RWPE2 (cell line): ENCODE measurements around the gene MFSD6L.

Source experiments
- ATAC-seq: fragments of 200-7000 bp; cut with Tn5 transposase; 3 replicates; pipeline ENCODE4 v1.9.1; 2021; ENCODE audit warnings: low read depth
- DNase-seq: peaks from one replicate; pipeline ENCODE4 v3.0.0-alpha.2; 2020; ENCODE audit warnings: low spot score
- H3K27ac ChIP-seq: fragments of 450-650 bp; 2 replicates; pipeline ENCODE4 v1.5.1; 2017; ENCODE audit warnings: mild to moderate bottlenecking; ENCODE audit not compliant: poor library complexity, severe bottlenecking
- H3K27me3 ChIP-seq: fragments of 250-450 bp; sonication (Bioruptor Pico); 2 replicates; pipeline ENCODE4 v1.5.1; 2021; ENCODE audit warnings: mild to moderate bottlenecking, moderate library complexity; ENCODE audit not compliant: insufficient read depth, poor library complexity, severe bottlenecking
- H3K36me3 ChIP-seq: fragments of 250-450 bp; sonication (Bioruptor Pico); 2 replicates; pipeline ENCODE4 v1.5.1; 2020; ENCODE audit warnings: low read depth, mild to moderate bottlenecking, moderate library complexity
- H3K4me1 ChIP-seq: fragments of 250-450 bp; sonication (Bioruptor Pico); 2 replicates; pipeline ENCODE4 v1.5.1; 2021; ENCODE audit warnings: mild to moderate bottlenecking, moderate library complexity; ENCODE audit not compliant: insufficient read depth, poor library complexity, severe bottlenecking
- H3K4me3 ChIP-seq: fragments of 250-450 bp; sonication (Bioruptor Pico); 2 replicates; pipeline ENCODE4 v1.5.1; 2021; ENCODE audit warnings: mild to moderate bottlenecking, moderate library complexity; ENCODE audit not compliant: severe bottlenecking
- H3K9me3 ChIP-seq: fragments of 250-450 bp; sonication (Bioruptor Pico); 2 replicates; pipeline ENCODE4 v1.5.1; 2021; ENCODE audit warnings: mild to moderate bottlenecking, moderate library complexity; ENCODE audit not compliant: severe bottlenecking
- TF ChIP-seq, protein P1 (sequence below): fragments of 450-650 bp; IDR thresholded peaks from one replicate; pipeline ENCODE4 v1.5.1; 2017; ENCODE audit warnings: mild to moderate bottlenecking, moderate library complexity; ENCODE audit not compliant: poor library complexity, severe bottlenecking

The MFSD6L gene

DNA sequence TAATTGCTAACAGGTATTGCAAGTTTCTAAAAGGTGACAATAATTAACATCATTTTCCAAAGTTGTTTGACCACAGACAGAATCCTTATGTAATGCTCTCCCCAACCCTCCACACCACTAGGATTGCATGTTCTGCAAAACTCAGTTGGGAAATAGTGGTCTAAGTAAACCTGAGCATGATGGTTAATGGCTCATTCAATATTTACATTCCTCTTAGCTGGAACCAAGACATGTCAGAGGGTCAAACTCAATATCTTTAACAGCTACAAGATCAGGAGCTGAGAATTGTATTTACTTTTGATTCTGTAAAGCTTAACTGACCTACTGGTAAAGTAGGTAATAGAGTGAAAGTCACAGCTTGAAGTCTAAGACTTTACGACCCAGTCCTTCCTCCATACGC lies 10.2 kb downstream of the MFSD6L start:
- TF ChIP-seq, protein P1, sequence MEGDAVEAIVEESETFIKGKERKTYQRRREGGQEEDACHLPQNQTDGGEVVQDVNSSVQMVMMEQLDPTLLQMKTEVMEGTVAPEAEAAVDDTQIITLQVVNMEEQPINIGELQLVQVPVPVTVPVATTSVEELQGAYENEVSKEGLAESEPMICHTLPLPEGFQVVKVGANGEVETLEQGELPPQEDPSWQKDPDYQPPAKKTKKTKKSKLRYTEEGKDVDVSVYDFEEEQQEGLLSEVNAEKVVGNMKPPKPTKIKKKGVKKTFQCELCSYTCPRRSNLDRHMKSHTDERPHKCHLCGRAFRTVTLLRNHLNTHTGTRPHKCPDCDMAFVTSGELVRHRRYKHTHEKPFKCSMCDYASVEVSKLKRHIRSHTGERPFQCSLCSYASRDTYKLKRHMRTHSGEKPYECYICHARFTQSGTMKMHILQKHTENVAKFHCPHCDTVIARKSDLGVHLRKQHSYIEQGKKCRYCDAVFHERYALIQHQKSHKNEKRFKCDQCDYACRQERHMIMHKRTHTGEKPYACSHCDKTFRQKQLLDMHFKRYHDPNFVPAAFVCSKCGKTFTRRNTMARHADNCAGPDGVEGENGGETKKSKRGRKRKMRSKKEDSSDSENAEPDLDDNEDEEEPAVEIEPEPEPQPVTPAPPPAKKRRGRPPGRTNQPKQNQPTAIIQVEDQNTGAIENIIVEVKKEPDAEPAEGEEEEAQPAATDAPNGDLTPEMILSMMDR = no peak

DNA sequence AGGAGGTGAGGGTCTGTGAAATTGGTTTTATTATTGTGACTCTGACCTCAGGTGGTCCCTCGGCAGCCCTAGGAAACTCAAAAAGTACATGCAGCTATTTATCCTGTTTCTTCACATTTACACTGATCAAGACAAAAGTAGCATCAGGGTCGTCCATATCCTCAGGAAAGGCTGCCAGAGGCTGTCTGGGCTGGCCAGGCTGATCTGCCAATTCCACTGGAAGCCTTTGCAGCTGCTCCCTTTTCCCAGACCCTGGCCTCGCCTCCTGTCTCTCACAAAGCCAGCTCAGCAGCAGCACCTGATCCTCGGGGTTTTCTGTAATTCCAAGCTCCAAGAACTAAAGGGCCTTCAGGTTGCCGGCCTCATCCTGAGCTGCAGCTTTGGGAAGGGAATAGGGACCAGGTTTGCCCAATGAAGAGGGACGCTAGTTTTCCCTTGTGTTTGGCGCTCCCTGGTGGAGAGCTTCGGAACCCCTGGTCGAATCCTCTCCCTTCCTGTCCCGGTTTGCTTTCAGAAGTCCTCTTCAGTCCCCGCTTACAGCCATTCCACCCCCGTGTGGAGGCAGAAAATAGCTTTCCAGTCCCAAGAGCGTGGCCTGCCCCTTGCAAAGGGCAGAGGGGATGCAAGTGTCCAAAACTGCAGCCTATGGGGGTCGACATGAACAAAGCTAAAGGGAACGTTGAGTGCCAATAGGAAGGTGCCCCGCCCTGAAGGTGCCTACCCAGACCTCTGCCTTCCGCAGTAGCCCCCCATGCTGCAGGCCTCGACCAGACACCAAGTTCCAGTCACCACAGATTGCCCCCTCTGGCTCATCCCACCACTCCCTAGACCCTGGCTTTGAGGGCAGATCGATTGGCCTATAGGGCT lies 13.4 kb downstream of the MFSD6L start:
- no peaks in the 10 kb centered on the region for H3K36me3 ChIP-seq
- TF ChIP-seq, protein P1 = peak; percentile 77
- H3K27ac ChIP-seq = no peak overlapping the region
- no peaks in the 10 kb centered on the region for H3K9me3 ChIP-seq
- H3K27me3 ChIP-seq = no peaks in the 10 kb centered on the region
- no peak overlapping the region for H3K4me3 ChIP-seq
- DNase-seq (no peak), ATAC-seq (peak; percentile 84)
- H3K4me1 ChIP-seq = no peaks in the 10 kb centered on the region

More for the DNA sequence above, 10.2 kb downstream of the MFSD6L start:
- Histone ChIP-seq H3K36me3 (no peaks in the 10 kb centered on the region), H3K27me3 (no peaks in the 10 kb centered on the region), H3K4me3 (no peak overlapping the region), H3K9me3 (peaks cover 5% of the 10 kb centered on the region), H3K4me1 (no peaks in the 10 kb centered on the region), H3K27ac (no peak overlapping the region)
- no peak for DNase-seq
- no peak for ATAC-seq

DNA sequence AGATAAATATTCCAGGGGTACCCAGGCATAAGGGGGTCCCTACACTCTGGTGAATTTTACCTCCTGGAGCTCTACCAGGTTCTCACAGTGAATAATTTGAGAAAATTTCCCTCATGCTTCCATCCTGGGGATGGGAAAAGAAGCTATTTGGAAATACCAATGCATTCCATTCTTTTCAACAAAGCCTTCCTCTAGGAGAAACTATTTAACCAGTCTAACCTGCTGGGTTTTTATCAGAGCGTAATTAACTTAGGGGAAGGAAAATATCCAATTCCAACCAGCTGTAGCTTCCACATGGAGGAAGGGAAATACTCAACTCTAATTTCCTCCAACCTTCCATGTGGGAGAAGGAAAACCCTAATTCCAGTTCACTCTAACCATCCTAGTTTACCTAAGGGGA lies 17.0 kb downstream of the MFSD6L start:
- H3K36me3 ChIP-seq = no peaks in the 10 kb centered on the region
- H3K9me3 ChIP-seq = no peaks in the 10 kb centered on the region
- no peak overlapping the region for H3K4me3 ChIP-seq
- H3K4me1 ChIP-seq = peaks cover 7% of the 10 kb centered on the region
- H3K27me3 ChIP-seq = no peaks in the 10 kb centered on the region
- TF ChIP-seq, protein P1 = no peak
- no peak for ATAC-seq
- no peak overlapping the region for H3K27ac ChIP-seq
- DNase-seq = no peak

DNA sequence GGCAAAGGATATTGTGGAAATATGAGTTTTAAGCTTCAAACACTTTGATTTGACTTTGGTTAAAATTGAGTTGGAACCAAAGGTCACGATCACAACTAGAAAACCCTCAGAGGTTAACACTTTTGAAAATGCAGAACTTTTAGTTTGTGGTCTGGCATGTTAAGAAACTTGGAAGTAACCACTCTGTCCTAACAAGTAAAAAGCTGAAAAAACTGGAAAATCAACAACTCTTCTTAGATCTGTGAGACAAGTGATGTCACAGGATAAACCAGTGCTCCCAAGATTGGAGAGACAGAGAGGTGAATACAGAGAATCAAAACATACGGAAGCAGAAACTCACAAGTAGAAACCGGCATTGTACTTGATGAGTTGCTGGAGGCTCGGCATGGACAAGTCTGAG lies 17.4 kb downstream of the MFSD6L start:
- Histone ChIP-seq H3K27me3 (no peaks in the 10 kb centered on the region), H3K36me3 (no peaks in the 10 kb centered on the region), H3K4me3 (no peak overlapping the region), H3K27ac (no peak overlapping the region), H3K9me3 (no peaks in the 10 kb centered on the region), H3K4me1 (peaks cover 7% of the 10 kb centered on the region)
- TF ChIP-seq, protein P1 = no peak
- DNase-seq (no peak), ATAC-seq (no peak)

DNA sequence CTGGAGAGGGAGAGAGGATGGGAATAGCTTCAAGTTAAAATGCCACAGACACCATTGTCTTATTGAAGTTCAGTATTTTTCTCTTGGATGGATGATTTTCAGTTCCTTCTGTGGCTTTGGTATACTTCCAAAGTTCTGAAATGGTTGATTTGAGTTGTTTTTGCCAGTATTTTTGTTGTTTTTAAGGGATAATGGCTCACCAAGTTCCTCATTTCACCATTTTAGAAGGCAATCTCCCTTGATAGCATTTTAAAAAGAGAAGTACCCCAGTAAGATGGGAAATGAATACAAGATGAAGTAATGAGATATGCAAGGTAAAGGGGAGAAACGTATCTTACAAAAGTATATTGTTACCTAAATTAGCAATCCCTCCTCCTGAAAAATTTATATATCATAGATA lies 22.3 kb downstream of the MFSD6L start:
- ATAC-seq (no peak), DNase-seq (no peak)
- Histone ChIP-seq H3K9me3 (no peaks in the 10 kb centered on the region), H3K4me3 (no peak overlapping the region), H3K36me3 (no peaks in the 10 kb centered on the region), H3K4me1 (peaks cover 7% of the 10 kb centered on the region), H3K27me3 (no peaks in the 10 kb centered on the region), H3K27ac (no peak overlapping the region)
- TF ChIP-seq, protein P1 = no peak
